HG02870 (cell line): Measurements from ENCODE around the gene DCLK2.
A peak's percentile ranks its signal among the peaks of the same experiment; 100 is the strongest.

Source experiments
- ATAC-seq: cut with Tn5 transposase; IDR thresholded peaks from one replicate; pipeline ENCODE4 v1.9.1; 2021; ENCODE audit warnings: mild to moderate bottlenecking, moderate library complexity; ENCODE audit not compliant: unreplicated experiment

The DCLK2 gene

GRCh38 chr4:150232029-150232428, 153.8 kb downstream of the DCLK2 start:
- ATAC-seq: no peak

- no peak for ATAC-seq
These were observed 156.0 kb downstream of the DCLK2 start for GRCh38 chr4:150234246-150234645.

GRCh38 chr4:150235317-150235716, 157.1 kb downstream of the DCLK2 start:
- no peak for ATAC-seq

- no peak for ATAC-seq
These were observed 157.6 kb downstream of the DCLK2 start for GRCh38 chr4:150235808-150236271.

- ATAC-seq: no peak
These were observed 158.4 kb downstream of the DCLK2 start for GRCh38 chr4:150236626-150237025.

- no peak for ATAC-seq
These were observed 159.0 kb downstream of the DCLK2 start for GRCh38 chr4:150237110-150237872.

DNA sequence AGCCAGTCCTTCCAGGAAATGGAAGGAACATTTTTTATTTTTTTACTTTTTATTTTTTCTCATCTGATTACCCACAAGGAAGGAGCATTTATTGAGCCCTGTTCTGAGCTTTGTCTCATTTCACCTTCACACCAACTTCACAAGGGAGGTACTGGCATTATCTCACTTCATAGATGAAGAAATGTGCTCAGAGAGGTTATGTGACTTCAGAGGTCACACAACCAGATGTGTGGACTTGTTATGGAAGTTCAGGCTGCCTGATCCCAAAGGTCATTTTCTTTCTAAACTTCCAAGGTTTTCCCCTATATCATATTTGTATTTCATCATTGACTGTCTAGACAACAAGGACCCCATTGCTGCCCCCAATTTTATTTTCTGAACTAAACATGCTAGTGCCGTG, 160.3 kb downstream of the DCLK2 start:
- ATAC-seq: no peak

DNA sequence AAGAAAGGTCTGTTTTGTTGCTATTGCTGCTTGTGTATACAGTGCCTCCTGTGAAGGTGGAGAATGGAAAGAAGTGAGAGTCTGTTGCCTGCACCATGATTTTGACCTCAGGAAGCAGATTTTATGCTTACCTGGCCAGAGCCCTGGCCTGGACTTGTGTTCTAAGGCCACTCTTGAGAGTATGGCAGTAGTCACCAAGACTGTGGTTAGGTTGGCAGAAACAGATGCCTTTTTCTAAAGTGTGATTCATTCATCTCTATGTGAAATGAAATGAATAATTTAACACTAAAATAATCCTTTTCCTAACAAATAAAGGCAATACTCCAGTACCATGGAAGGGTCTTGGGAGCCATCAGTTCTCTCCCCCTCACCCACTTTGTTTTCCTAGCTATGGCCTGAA, 161.8 kb downstream of the DCLK2 start:
- no peak for ATAC-seq

- peak; percentile 63 for ATAC-seq
These were observed 164.7 kb downstream of the DCLK2 start for GRCh38 chr4:150242820-150243458.

DNA sequence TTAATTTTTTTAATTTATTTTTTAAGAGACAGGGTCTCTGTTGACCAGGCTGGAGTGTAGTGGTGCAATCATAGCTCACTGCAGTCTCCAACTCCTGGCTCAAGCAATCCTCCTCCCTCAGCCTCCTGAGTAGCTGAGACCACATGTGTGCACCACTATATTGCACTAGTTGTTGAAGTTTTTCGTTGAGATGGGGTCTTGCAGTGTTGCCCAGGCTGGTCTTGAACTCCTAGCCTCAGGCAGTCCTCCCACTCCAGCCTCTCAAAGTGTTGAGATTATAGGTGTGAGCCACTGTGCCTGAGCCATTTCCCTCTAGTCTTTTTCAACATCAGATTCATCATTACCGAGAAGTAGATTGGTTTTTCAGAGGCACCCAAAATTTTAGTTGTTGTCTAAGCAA, 165.7 kb downstream of the DCLK2 start:
- no peak for ATAC-seq

DNA sequence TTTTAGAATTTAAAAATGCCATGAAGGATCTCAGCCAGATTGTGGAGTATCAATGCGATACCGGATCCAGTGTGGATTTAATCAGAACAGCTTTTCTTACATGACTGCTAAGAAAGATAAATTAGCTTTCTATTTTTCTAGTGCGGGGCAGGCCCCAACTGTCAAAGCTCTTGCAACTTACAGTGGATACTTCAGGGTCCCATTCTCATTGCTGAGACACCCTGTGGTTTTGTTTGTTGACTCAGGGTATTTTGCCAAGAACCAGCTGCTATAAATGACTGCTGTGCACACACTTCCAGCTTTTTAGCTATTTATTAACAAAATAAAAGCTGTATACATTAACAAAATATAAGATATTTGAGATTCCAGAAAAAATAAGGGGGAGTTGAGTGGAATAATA, 166.4 kb downstream of the DCLK2 start:
- no peak for ATAC-seq

DNA sequence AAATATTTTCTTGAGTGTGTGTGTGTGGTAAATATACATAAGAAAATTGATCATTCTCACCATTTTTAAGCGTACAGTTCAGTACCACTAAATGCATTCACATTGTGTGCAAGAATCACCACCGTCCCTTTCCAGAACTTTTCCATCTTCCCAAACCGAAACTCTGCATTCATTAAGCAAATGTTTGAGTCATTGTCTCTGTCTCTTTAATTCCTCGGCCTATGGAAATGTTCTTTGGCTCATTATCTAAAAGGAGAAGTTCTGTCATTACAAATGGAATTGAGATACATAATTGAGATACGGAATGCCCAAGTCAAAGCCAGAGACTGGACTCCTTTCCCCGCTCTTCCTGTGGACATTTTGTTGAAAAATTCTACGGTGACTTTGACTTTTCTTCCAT, 168.9 kb downstream of the DCLK2 start:
- no peak for ATAC-seq

GRCh38 chr4:150248181-150248580, 169.9 kb downstream of the DCLK2 start:
- no peak for ATAC-seq

- no peak for ATAC-seq
These were observed 172.2 kb downstream of the DCLK2 start for GRCh38 chr4:150250293-150250997.

- ATAC-seq: no peak
These were observed 172.9 kb downstream of the DCLK2 start for GRCh38 chr4:150250998-150251651.

DNA sequence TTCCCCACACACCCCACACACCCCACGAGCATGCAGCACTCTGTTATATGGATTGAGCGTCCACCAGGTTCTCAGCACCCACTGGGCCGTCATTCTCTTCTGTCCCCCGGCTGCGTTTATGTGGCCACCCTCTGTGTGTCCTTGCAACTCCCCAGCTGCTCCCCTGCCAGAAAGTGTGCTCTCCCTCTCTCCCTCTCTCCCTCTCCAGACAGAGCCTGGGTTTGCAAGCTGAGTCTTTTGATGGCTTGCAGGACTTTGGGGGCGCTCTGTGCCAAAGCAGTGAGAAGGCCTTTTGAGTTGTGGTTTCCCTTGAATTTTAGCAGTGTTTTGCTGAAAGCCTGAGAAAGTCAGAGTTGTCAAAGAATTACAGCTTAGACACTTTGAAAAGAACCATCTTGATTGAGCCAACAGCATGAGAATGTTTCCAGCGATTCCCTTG, 173.5 kb downstream of the DCLK2 start:
- no peak for ATAC-seq

DNA sequence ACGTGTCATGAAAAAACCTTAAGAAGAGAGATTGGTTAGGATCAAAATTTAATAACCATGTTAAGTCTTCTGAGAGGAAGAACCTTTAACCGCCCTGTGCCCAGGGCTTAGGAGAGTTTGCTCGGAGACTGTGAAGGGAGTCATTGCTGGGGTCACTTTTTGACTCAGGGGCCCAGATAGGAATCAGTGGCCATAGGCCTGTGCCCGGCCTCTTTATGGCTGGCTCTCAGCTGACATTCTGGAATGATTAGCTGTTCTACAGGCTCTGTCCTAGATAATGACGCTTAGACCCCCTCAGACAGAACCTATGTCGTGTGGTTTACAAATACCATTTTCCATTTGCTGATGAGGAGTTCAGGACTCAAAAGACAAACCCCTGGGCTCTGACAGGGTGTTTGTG, 174.1 kb downstream of the DCLK2 start:
- ATAC-seq: no peak

DNA sequence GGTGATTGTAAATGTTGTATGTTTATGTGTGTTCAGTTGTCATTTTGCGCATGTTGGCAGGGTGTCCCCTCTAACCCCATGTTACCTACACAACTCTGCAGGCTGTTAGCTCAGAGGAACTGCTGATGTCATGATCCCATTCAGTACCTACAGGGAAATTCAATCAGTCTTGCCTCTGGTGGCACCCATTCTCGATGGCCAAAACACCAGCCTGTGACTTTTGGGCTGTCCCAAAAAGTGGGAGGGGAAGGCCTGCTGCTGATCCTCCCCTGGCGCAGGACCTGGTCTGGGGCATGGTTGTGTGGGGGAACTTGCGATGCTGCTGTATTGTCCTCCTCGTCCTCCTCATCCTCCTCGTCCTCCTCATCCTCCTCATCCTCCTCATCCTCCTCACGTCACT, 174.5 kb downstream of the DCLK2 start:
- ATAC-seq: no peak

DNA sequence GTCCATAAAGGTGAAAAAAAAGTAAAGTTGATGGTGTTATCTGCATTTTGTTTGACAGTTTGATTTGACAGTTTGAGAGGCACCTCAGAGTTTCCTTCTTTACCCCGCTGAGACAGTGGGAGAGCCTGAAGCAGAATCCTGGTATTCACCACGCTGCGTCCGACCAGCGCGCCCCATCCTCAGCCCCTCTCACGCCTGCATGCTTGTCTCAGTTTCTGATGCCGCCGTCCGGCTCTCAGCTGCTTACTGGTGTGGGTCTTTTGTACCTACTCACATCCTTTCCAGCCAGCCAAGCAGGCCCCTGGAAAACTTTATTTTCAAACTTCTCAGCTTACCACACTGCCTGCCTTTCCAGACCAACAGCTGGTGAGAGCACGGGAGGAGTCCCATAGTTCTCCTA, 175.2 kb downstream of the DCLK2 start:
- ATAC-seq: no peak

GRCh38 chr4:150253965-150254630, 175.9 kb downstream of the DCLK2 start:
- ATAC-seq: no peak
